Body of pancreas (tissue), 4 donors: ENCODE measurements around the gene SMIM35.

ENCODE experiments used
- CTCF ChIP-seq, 7 experiments: fragments of 450-650 bp in 4 of 7; fragments of 200-600 bp in 3 of 7; sonication (generic) in 3 of 7; IDR thresholded peaks; one replicate each; pipeline ENCODE4 v1.5.1; 2016 to 2019; ENCODE audit warnings: antibody characterized with exemption in 7 of 7
- POLR2A ChIP-seq, 3 donors: fragments of 450-650 bp; IDR thresholded peaks; one replicate each; pipeline ENCODE4 v1.6.1; 2016; ENCODE audit warnings: antibody characterized with exemption in 3 of 3, mild to moderate bottlenecking in 2 of 3

- TF ChIP-seq CTCF (IDR thresholded peaks at IDR 0.05) (no peak), POLR2A (IDR thresholded peaks at IDR 0.05) (no peak)
These were observed 39.5 kb upstream of the SMIM35 start for GRCh38 chr11:118126082-118126838.
